OCI-M1 (cell line): ENCODE measurements around the gene ZIK1.

Experiments
- DNase-seq: peaks from one replicate; lab custom pipeline; 2025; lab: John Stamatoyannopoulos, UW

ZIK1 gene

GRCh38 chr19:57611113-57611512, 27.2 kb downstream of the ZIK1 start:
- no peak for DNase-seq

GRCh38 chr19:57613941-57614743, 30.2 kb downstream of the ZIK1 start, which contains the start of gene ZNF134:
Gene ZNF134 (plus strand): TSS chr19:57614242. CDS start chr19:57619469, 5,227 bp downstream.
- peak; percentile 97 for DNase-seq

GRCh38 chr19:57615346-57615745, 31.4 kb downstream of the ZIK1 start:
- DNase-seq: peak; percentile 25

- DNase-seq: peak; percentile 34
Observed at GRCh38 chr19:57620673-57621348, 36.9 kb downstream of the ZIK1 start.

- no peak for DNase-seq
Observed at GRCh38 chr19:57623091-57623490, 39.1 kb downstream of the ZIK1 start.

GRCh38 chr19:57632987-57633831, 49.3 kb downstream of the ZIK1 start, which contains the start of gene ZNF211:
Gene ZNF211 (plus strand): TSS chr19:57633168. CDS start chr19:57633347, 179 bp downstream.
- DNase-seq: peak; percentile 98

GRCh38 chr19:57633832-57634131, 49.8 kb downstream of the ZIK1 start:
- no peak for DNase-seq

GRCh38 chr19:57637379-57637778, 53.4 kb downstream of the ZIK1 start:
- DNase-seq: no peak

GRCh38 chr19:57641715-57642234, 57.8 kb downstream of the ZIK1 start:
- DNase-seq: no peak

GRCh38 chr19:57642396-57643046, 58.6 kb downstream of the ZIK1 start:
- no peak for DNase-seq
